Stomach (tissue), 4 donors: ENCODE results near the gene SHISAL1.

Source experiments
- CTCF ChIP-seq, 7 experiments: fragments of 450-650 bp in 4 of 7; fragments of 200-600 bp in 3 of 7; sonication (generic) in 3 of 7; IDR thresholded peaks; one replicate each; pipeline ENCODE4 v1.5.1; 2016 to 2019; ENCODE audit warnings: antibody characterized with exemption in 7 of 7, control low read depth in 2 of 7, mild to moderate bottlenecking in 1 of 7
- EP300 ChIP-seq: sonication (generic); formaldehyde crosslinking; IDR thresholded peaks from one replicate; pipeline ENCODE4 v1.6.1; 2017; ENCODE audit warnings: antibody characterized with exemption
- POLR2A ChIP-seq, 4 donors: fragments of 450-650 bp; IDR thresholded peaks; one replicate each; pipeline ENCODE4 v1.6.1; 2016; ENCODE audit warnings: antibody characterized with exemption in 4 of 4, control low read depth in 2 of 4, mild to moderate bottlenecking in 1 of 4, moderate library complexity in 1 of 4
- POLR2AphosphoS5 ChIP-seq, 3 donors: sonication (generic); formaldehyde crosslinking; IDR thresholded peaks; one replicate each; pipeline ENCODE4 v1.6.1; 2016; ENCODE audit warnings: antibody characterized with exemption in 3 of 3

GRCh38 chr22:44325718-44326490 lies 13.2 kb upstream of the SHISAL1 start:
- TF ChIP-seq POLR2A (IDR thresholded peaks at IDR 0.05), result no peak
- TF ChIP-seq CTCF (IDR thresholded peaks at IDR 0.05), result peak in 3 of 7 experiments; percentile 10 to 20 (median 17)
- TF ChIP-seq POLR2AphosphoS5 (IDR thresholded peaks at IDR 0.05), result no peak
- TF ChIP-seq EP300, result no peak
